T1000 (cell line): ENCODE measurements around the gene SORL1.

Experiments used
- DNase-seq: peaks from one replicate; lab custom pipeline; 2025; ENCODE audit warnings: mixed read lengths; lab: John Stamatoyannopoulos, UW

The SORL1 gene

GRCh38 chr11:121431820-121432526, 20.1 kb upstream of the SORL1 start:
- no peak for DNase-seq

- no peak for DNase-seq
Observed at GRCh38 chr11:121435132-121435531, 17.0 kb upstream of the SORL1 start.

- no peak for DNase-seq
Observed at GRCh38 chr11:121435551-121436511, 16.3 kb upstream of the SORL1 start.

DNA sequence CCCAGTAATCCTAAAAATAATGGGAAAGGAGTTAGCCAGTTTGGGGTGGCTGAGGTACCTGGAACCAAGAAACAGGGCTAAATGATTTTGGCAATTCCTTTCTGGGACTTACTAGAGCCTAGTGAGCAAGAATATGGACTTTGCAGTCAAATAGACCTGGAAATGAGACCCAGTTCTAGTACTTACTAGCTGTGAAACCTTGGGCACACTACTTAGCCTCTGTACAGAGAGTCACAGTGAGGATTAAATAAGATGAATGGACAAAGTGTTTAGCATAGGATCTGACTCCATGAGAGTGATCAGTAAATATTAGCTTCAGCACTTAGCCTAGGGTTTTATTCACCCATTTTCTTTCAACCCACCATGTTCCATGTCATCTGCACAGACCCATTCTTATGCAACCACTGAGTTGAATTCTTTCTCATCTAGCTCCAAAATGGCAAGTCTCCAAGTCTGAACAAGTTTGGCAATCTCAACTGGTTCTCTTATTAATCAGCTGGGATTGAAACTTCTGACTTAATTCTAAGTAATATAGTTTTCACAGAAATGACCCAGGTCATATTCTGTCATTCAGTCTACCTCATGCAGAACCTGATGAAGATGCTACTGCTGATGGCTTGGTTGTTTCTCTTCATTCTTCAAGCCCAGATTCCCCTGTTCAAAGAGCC, 15.0 kb upstream of the SORL1 start:
- DNase-seq, result no peak

- DNase-seq, result no peak
Observed at GRCh38 chr11:121437686-121438078, 14.4 kb upstream of the SORL1 start.

DNA sequence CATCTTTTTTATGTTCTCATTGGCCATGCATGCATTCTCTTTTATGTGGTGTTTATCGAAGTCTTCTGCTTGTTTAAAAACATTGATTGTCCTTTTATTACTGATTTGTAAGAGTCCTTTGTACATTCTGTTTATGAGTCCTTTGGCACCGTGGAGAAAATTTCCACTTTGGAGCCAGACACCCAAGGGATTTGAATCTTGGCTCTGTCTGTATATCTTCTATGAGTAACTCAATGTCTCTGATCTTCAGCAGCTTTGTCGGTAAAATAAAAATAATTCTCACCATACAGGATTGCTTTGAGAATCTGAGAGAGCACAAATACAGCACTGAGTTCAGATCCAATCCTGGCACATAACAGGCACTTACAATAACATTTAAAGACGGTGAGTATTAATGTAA, 12.8 kb upstream of the SORL1 start:
- no peak for DNase-seq

DNA sequence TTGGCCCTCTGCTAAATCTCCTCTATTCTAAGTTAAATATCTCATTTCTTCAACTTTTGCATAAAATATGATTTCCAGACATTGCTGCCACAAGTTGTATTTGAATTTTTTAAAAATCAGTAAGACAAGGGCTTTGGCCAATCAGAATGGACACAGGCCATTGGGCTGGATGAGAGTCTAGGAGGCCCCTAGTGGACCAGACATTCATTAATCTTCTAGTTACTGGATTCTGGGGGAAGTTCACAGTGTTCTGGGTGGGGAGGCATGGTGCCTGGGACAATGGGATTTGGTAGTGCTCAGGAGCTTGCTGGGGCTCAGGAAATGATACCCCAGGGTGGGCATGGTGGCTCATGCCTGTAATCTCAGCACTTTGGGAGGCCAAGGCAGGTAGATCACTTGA, 12.4 kb upstream of the SORL1 start:
- DNase-seq, result no peak

GRCh38 chr11:121441521-121441920, 10.6 kb upstream of the SORL1 start:
- no peak for DNase-seq

DNA sequence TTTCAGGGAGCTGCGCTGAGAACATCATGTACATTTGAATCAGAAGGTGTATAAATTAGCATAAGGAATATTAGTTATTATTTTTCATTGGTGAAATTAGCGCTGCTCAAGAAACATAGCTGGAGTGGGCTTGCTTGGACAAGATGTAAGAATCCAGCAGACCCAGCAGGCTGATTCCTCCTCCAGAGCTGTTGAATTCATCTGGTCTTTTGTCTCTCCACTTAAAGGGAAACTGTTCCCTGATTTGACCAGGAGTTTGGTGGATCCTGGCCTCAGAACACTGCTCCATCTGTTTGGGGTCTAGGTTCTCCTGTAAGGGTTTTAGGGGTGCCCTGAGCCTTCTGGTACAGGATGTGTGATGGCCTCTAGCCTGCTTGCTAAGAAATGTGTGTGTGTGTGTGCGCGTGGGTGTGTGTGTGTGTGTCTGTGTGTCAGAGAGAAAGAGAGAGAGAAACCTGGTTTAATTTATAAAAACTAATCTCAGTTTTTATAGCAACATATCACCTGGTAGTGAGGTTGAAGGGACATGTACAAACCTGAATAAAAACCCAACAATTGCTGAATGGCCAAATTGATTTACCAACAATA, 8.3 kb upstream of the SORL1 start:
- no peak for DNase-seq

DNA sequence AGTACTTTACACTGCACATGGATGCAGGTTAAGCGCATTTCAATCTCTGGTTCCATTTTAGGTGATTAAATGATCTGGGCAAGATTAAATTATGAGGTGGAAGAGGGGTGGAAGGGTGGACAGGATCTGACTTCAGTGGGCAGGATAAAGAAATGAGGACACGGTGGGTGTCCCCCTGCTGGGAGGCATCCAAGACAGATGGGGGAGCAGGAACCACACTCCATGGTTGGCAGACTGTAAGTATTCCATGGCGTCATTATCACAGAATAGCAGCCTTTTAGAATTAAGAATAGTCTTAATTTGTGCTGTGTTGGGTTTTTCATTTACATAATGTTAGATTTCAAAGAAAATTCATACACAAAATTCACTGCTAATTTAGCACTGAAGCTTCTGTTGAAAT, 7.6 kb upstream of the SORL1 start:
- DNase-seq, result no peak

DNA sequence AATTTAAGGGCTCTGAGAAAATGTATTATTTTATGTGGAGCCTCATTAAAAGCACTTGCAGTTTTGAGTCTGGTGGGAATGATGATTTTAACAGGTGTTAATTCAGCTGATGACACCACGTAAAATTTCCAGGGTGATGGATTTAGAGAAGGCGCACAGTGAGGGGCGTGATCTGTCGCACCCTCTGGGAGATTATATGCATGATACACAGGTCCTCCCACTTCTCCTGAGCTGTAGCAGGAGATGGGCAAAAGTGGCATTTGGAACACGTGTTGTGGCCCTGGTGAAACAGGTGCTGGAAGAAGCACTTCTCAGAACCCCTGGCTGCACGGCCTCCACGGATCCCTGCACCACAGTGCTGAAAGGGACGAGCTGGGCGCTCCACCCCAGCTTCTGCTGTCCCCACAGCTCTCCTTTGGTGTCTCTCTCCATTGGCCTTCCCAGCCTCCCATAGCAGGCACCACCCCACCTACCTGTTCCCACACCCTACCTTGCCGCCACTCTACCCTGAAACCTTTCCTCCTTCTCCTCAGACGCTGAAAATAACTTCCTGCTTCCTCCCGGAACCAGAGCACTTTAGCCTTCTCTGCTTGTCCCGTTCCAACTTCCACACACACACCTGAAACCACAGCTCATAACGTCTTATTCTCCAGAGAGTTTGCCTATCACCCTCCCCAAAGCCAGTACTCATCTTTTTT, 6.9 kb upstream of the SORL1 start:
- DNase-seq, result no peak

- no peak for DNase-seq
Observed at GRCh38 chr11:121446752-121447156, 5.4 kb upstream of the SORL1 start.

DNA sequence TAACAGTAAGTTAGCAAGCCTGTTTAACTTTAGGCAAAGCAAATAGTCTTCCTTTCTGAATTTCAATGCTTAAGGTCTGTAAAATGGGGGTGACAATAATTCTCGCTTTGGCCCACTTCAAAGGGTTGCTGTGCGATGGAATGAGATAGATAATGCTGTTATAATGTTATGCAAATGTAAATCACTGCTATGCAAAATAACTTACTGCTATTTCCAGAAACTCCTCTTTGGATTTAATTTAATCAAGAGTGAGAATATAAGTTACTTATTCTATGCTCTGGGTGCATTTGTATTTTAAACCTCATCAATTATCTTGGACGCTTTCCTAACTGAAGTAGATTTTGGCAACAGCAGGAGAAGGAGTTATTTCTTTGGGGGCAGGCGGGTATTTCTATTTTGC, 4.1 kb upstream of the SORL1 start:
- no peak for DNase-seq

DNA sequence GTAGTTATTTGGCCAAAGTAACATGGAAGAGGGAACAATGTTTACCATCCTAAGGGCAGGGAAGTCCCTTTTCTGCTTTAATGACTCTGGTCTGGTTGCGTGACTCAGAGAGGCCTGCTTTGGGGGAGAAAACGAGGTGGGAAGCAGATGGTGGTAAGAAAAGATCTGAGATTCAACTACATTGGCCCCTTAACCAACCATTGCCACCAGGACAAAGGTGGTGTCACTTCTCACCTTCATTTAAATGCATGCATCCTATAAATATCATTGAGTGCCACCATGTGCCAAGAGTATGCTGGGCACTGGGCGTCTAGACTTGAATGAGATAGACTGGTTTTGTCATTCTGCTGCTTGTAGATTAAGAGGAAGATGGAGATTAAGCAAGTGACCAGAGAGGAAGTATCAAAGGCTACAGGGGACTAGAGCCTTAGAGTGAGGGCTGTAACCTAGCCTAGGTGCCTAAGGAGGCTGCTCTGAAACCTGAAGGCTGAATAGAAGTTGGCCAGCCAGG, 3.6 kb upstream of the SORL1 start:
- no peak for DNase-seq

GRCh38 chr11:121449123-121449522, 3.0 kb upstream of the SORL1 start:
- no peak for DNase-seq

GRCh38 chr11:121449626-121450025, 2.5 kb upstream of the SORL1 start:
- DNase-seq, result no peak

- DNase-seq, result no peak
Observed at GRCh38 chr11:121450401-121450800, 1.7 kb upstream of the SORL1 start.

DNA sequence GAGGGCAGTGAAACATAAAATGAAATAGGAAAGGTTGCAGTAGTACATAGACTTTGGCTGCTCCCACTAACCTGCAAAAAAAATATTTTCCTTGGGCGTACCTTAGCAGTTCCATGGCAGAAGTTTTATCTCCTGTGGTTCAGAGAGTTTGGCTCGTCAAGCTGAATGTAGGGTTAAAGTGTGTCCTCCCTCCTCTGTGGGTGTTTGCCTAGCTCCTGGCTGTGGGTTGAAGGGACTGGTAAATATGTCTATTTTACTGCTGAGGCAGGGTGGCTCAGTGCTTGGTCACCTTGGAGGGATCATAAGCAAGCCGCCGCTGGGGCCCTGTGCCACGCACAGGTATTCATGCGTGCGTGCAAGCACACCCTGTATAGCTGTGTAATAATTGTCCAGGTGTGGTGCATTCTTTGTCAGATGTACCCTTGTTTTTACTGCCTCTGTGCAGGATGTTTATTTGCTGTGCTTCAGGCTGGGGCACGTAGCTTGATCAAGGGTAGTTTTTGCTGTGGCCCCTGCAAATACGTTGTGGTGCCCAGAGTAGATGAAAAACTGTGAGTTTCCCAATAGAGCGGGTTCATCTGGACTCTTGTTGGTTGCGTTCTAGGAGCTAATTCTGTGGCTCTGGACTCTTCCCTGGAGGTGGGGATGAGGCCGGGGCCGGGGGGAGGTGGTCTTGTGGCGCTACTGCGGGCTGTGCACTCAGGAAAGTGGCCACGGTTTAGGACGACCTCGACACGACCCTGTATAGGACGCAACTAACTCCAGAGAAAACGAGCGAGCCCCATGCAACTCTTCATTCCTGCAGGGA, 732 bp upstream of the SORL1 start:
- no peak for DNase-seq

- DNase-seq, result no peak
Observed at GRCh38 chr11:121452609-121453150, 566 bp downstream of the SORL1 start, which contains the start of gene SORL1-AS1. TSS of gene SORL1-AS1 (minus strand) at chr11:121452967.

GRCh38 chr11:121453589-121454299, 1.6 kb downstream of the SORL1 start:
- DNase-seq, result no peak
